Measurements from ENCODE around the gene REEP5. TPM values are rescaled to one million over a fixed set of nuclear protein-coding genes. Genes with fewer than 3 reads are reported as not detected.

REEP5 gene
- polyA plus RNA-seq, 1 donor (not counting 4 experiments of a cell fraction or from before 2014, with no cell fraction given), result 298 TPM

GRCh38 chr5:112862085-112862484 lies 59.9 kb downstream of the REEP5 start:
- no peak for TF ChIP-seq CTCF (optimal IDR thresholded peaks at IDR 0.05 in 1 of 3, IDR thresholded peaks at IDR 0.05 in 1 of 3, conservative IDR thresholded peaks at IDR 0.05 in 1 of 3; ENCODE audit: extremely low read depth in 1 of 3, insufficient read depth in 2 of 3, low read length in 3 of 3)
- TF ChIP-seq EZH2 (IDR thresholded peaks at IDR 0.05; ENCODE audit: low read length), result no peak
- H3K4me3 ChIP-seq (ENCODE audit: control insufficient read depth in 2 of 3, extremely low read depth in 1 of 3, insufficient read depth in 2 of 3, low read depth in 1 of 3, low read length in 3 of 3), result peak overlapping the region; percentile 81 to 100 (median 99)
- peak overlapping the region; percentile 82 for H3K4me2 ChIP-seq (ENCODE audit: control insufficient read depth, extremely low read depth, insufficient read depth, low read depth, low read length)
- no peaks in the 10 kb centered on the region for H3K9me1 ChIP-seq (ENCODE audit: control insufficient read depth, extremely low read depth, insufficient read depth, low read length)
- peaks cover 23% of the 10 kb centered on the region for H3K4me1 ChIP-seq (ENCODE audit: control insufficient read depth, extremely low read depth, insufficient read depth, low read length)
- H4K20me1 ChIP-seq (ENCODE audit: control insufficient read depth, extremely low read depth, insufficient read depth, low read length), result no peaks in the 10 kb centered on the region
- peaks cover 5 to 19% of the 10 kb centered on the region in 2 experiments for H3K36me3 ChIP-seq (ENCODE audit: control insufficient read depth in 2 of 2, extremely low read depth in 1 of 2, insufficient read depth in 2 of 2, low read length in 2 of 2)
- no peak overlapping the region for H2AFZ ChIP-seq (ENCODE audit: control insufficient read depth, low read length)
- H3K9ac ChIP-seq (ENCODE audit: control insufficient read depth, extremely low read depth, insufficient read depth, low read length), result peak overlapping the region; percentile 97
- FAIRE-seq (no peak), DNase-seq (ENCODE audit: low read depth, low spot score) (no peak)
- H3K9me3 ChIP-seq (ENCODE audit: control insufficient read depth, low read depth, low read length), result no peaks in the 10 kb centered on the region
- H3K79me2 ChIP-seq (ENCODE audit: control insufficient read depth, insufficient read depth, low read length), result peaks cover 40% of the 10 kb centered on the region
- dilution Hi-C loops (cut with MboI; ENCODE audit: extremely low pct_ligation_motif_present, low sequenced_read_pairs), result no loop called here
- no peaks in the 10 kb centered on the region for H3K27me3 ChIP-seq (ENCODE audit: control insufficient read depth, extremely low read depth, insufficient read depth, low read length)
- peak overlapping the region; percentile 94 for H3K27ac ChIP-seq (ENCODE audit: control insufficient read depth, insufficient read depth, low read length)

GRCh38 chr5:112861638-112861985 lies 60.4 kb downstream of the REEP5 start:
- Histone ChIP-seq H3K4me3 (ENCODE audit: control insufficient read depth in 2 of 3, extremely low read depth in 1 of 3, insufficient read depth in 2 of 3, low read depth in 1 of 3, low read length in 3 of 3) (peak overlapping the region; percentile 81 to 100 (median 99)), H3K4me1 (ENCODE audit: control insufficient read depth, extremely low read depth, insufficient read depth, low read length) (peaks cover 23% of the 10 kb centered on the region), H3K79me2 (ENCODE audit: control insufficient read depth, insufficient read depth, low read length) (peaks cover 40% of the 10 kb centered on the region), H3K9me3 (ENCODE audit: control insufficient read depth, low read depth, low read length) (no peaks in the 10 kb centered on the region), H3K9me1 (ENCODE audit: control insufficient read depth, extremely low read depth, insufficient read depth, low read length) (no peaks in the 10 kb centered on the region), H2AFZ (ENCODE audit: control insufficient read depth, low read length) (peak overlapping the region; percentile 92), H3K27ac (ENCODE audit: control insufficient read depth, insufficient read depth, low read length) (peak overlapping the region; percentile 94), H4K20me1 (ENCODE audit: control insufficient read depth, extremely low read depth, insufficient read depth, low read length) (no peaks in the 10 kb centered on the region), H3K4me2 (ENCODE audit: control insufficient read depth, extremely low read depth, insufficient read depth, low read depth, low read length) (peak overlapping the region; percentile 82), H3K9ac (ENCODE audit: control insufficient read depth, extremely low read depth, insufficient read depth, low read length) (peak overlapping the region; percentile 97), H3K27me3 (ENCODE audit: control insufficient read depth, extremely low read depth, insufficient read depth, low read length) (no peaks in the 10 kb centered on the region), H3K36me3 (ENCODE audit: control insufficient read depth in 2 of 2, extremely low read depth in 1 of 2, insufficient read depth in 2 of 2, low read length in 2 of 2) (peaks cover 3 to 19% of the 10 kb centered on the region in 2 experiments)
- dilution Hi-C loops (cut with MboI; ENCODE audit: extremely low pct_ligation_motif_present, low sequenced_read_pairs), result no loop called here
- FAIRE-seq, result no peak
- DNase-seq (ENCODE audit: low read depth, low spot score), result no peak
- TF ChIP-seq CTCF (optimal IDR thresholded peaks at IDR 0.05 in 1 of 3, IDR thresholded peaks at IDR 0.05 in 1 of 3, conservative IDR thresholded peaks at IDR 0.05 in 1 of 3; ENCODE audit: extremely low read depth in 1 of 3, insufficient read depth in 2 of 3, low read length in 3 of 3) (no peak), EZH2 (IDR thresholded peaks at IDR 0.05; ENCODE audit: low read length) (no peak)

Data from keratinocyte (primary cell).